ENCODE results near the gene ADCY1. TPM values are rescaled to one million over a fixed set of nuclear protein-coding genes. Genes with fewer than 3 reads are reported as not detected.

The ADCY1 gene
- total RNA-seq, 1 experiment from 2014 or later = 0.71 TPM

DNA sequence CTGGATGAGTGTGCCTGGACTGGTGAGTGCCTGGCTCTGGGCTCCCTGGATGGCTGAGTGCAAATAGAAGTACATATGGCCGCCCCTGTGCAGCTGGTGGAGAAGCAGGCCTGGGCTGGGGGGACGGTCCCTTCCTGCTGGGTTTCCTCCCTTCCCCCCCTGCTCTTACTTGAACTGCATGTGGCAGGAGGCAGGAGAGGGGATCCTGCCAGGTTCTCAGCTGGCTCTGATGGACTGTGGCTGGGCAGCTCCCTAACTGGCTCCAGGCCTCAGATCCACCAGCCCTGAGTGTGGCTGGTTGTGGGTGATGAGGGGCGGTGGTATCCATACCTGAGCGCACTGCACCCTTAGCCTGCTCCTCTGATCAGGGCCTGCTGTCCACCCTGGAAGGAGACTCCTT is 26.9 kb downstream of the ADCY1 start:
- no peaks in the 10 kb centered on the region for H3K36me3 ChIP-seq (ENCODE audit: insufficient read depth, low read length, poor library complexity, severe bottlenecking)
- H3K27ac ChIP-seq (ENCODE audit: low read depth, low read length, poor library complexity, severe bottlenecking) = no peak overlapping the region
- no peaks in the 10 kb centered on the region for H3K4me1 ChIP-seq (ENCODE audit: insufficient read depth, low read length, poor library complexity, severe bottlenecking)
- intact Hi-C loops (cut with micrococcal nuclease; ENCODE audit: unreplicated experiment) = no loop called here
- no TSS peak for BruUV-seq (replicated peaks)
- H3K27me3 ChIP-seq (replicated peaks; ENCODE audit: insufficient read depth, low read depth, low read length, poor library complexity) = no peaks in the 10 kb centered on the region
- H3K9me3 ChIP-seq (ENCODE audit: low read depth, low read length, poor library complexity, severe bottlenecking) = no peaks in the 10 kb centered on the region
- POLR2A ChIA-PET (ENCODE audit: low non-redundant PET) = no interaction called here
- DNase-seq (ENCODE audit: low spot score) = no peak
- CTCF ChIA-PET = no interaction called here
- H3K4me3 ChIP-seq (ENCODE audit: low read depth, low read length, poor library complexity, severe bottlenecking) = no peak overlapping the region
- TF ChIP-seq EZH2 (IDR thresholded peaks at IDR 0.05; ENCODE audit: borderline replicate concordance, low read depth, low read length, poor library complexity, severe bottlenecking) = no peak
- TF ChIP-seq, protein P1, sequence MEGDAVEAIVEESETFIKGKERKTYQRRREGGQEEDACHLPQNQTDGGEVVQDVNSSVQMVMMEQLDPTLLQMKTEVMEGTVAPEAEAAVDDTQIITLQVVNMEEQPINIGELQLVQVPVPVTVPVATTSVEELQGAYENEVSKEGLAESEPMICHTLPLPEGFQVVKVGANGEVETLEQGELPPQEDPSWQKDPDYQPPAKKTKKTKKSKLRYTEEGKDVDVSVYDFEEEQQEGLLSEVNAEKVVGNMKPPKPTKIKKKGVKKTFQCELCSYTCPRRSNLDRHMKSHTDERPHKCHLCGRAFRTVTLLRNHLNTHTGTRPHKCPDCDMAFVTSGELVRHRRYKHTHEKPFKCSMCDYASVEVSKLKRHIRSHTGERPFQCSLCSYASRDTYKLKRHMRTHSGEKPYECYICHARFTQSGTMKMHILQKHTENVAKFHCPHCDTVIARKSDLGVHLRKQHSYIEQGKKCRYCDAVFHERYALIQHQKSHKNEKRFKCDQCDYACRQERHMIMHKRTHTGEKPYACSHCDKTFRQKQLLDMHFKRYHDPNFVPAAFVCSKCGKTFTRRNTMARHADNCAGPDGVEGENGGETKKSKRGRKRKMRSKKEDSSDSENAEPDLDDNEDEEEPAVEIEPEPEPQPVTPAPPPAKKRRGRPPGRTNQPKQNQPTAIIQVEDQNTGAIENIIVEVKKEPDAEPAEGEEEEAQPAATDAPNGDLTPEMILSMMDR (conservative IDR thresholded peaks at IDR 0.05; ENCODE audit: low read depth, low read length) = no peak

DNA sequence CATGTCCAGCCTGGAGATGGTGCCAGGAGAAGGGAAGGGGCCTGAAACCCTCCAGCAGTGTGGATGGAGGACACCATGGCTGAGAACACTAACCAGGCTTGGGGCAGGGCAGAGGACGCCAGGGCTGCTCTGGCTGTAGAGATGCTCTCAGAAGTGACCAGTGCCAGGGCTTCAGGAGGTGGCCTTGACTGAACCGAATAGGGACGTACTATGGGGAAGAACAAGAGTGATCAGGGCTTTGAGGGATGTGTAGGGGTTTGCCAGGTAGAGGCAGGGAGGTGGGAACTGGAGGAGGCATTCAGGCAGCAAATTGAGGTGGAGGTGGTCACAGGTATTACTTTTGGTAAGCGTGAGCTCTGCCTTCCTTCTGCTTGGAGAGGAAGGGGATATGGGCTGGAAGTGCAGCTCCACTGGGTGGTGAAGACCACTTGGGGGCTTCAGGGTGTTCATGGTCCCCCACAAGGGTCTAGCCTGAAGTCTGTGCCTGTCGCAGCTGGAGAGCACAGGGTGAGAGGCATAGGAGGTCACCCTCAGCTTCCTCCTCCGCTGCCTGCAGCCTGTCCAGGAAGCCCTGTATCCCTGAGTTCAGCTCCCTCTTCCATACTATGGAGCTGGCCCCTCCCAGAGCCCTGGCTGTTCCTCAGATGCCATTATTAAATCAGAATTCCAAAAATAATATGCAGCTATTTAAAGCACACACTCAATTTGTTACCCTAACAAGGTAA is 27.8 kb downstream of the ADCY1 start:
- Histone ChIP-seq H3K36me3 (ENCODE audit: insufficient read depth, low read length, poor library complexity, severe bottlenecking) (no peaks in the 10 kb centered on the region), H3K9me3 (ENCODE audit: low read depth, low read length, poor library complexity, severe bottlenecking) (no peaks in the 10 kb centered on the region), H3K4me3 (ENCODE audit: low read depth, low read length, poor library complexity, severe bottlenecking) (no peak overlapping the region), H3K4me1 (ENCODE audit: insufficient read depth, low read length, poor library complexity, severe bottlenecking) (no peaks in the 10 kb centered on the region), H3K27ac (ENCODE audit: low read depth, low read length, poor library complexity, severe bottlenecking) (no peak overlapping the region), H3K27me3 (replicated peaks; ENCODE audit: insufficient read depth, low read depth, low read length, poor library complexity) (no peaks in the 10 kb centered on the region)
- intact Hi-C loops (cut with micrococcal nuclease; ENCODE audit: unreplicated experiment) = no loop called here
- TF ChIP-seq, protein P1 (conservative IDR thresholded peaks at IDR 0.05; ENCODE audit: low read depth, low read length) = no peak
- TF ChIP-seq EZH2 (IDR thresholded peaks at IDR 0.05; ENCODE audit: borderline replicate concordance, low read depth, low read length, poor library complexity, severe bottlenecking) = no peak
- DNase-seq (ENCODE audit: low spot score) = no peak
- POLR2A ChIA-PET (ENCODE audit: low non-redundant PET) = no interaction called here
- CTCF ChIA-PET = no interaction called here
- BruUV-seq (replicated peaks) = no TSS peak

DNA sequence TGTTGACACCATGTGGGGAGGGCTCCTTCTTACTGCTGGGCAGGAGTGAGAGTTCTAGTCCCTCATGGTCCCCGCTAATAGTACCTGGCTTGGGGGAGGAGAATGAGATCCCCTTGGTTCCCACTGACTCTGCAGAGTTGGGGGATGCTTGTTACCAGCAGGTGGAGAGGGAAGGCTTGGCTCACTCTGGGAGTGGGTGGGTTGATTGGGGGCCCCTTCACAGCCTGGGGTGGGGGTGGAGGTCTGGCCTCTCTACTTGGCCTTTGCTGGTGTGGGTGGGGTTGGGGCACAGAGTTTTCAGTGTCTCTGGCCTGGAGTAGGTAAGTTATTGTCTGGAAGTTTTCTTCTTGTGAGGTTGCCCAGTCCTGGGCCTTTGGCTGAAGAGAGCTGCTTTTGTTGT is 31.9 kb downstream of the ADCY1 start:
- CTCF ChIA-PET = no interaction called here
- no peaks in the 10 kb centered on the region for H3K9me3 ChIP-seq (ENCODE audit: low read depth, low read length, poor library complexity, severe bottlenecking)

More for the DNA sequence above, 31.9 kb downstream of the ADCY1 start:
- Histone ChIP-seq H3K4me1 (ENCODE audit: insufficient read depth, low read length, poor library complexity, severe bottlenecking) (no peaks in the 10 kb centered on the region), H3K27ac (ENCODE audit: low read depth, low read length, poor library complexity, severe bottlenecking) (no peak overlapping the region), H3K4me3 (ENCODE audit: low read depth, low read length, poor library complexity, severe bottlenecking) (no peak overlapping the region), H3K27me3 (replicated peaks; ENCODE audit: insufficient read depth, low read depth, low read length, poor library complexity) (no peaks in the 10 kb centered on the region), H3K36me3 (ENCODE audit: insufficient read depth, low read length, poor library complexity, severe bottlenecking) (no peaks in the 10 kb centered on the region)
- TF ChIP-seq, protein P1 (conservative IDR thresholded peaks at IDR 0.05; ENCODE audit: low read depth, low read length) = no peak
- no peak for TF ChIP-seq EZH2 (IDR thresholded peaks at IDR 0.05; ENCODE audit: borderline replicate concordance, low read depth, low read length, poor library complexity, severe bottlenecking)
- BruUV-seq (replicated peaks) = no TSS peak
- no peak for DNase-seq (ENCODE audit: low spot score)
- intact Hi-C loops (cut with micrococcal nuclease; ENCODE audit: unreplicated experiment) = no loop called here
- POLR2A ChIA-PET (ENCODE audit: low non-redundant PET) = no interaction called here

Measured in A673 (cell line).